Measurements from ENCODE around the gene ZNF829. TPM values are rescaled to one million over a fixed set of nuclear protein-coding genes. Genes with fewer than 3 reads are reported as not detected.

Gene ZNF829
- total RNA-seq, 2 experiments from 2014 or later: 3.8 to 4.4 TPM

Other genes starting within 250 kb of the ZNF829 start
- gene ZNF461, start 249.5 kb downstream of the ZNF829 start, total RNA-seq: 10 to 100 TPM; 13.3 to 15.9 TPM
- gene ZNF567, start 228.7 kb downstream of the ZNF829 start, total RNA-seq: 1 to 10 TPM; 7.3 to 7.6 TPM
- gene ZNF850, start 143.5 kb downstream of the ZNF829 start, total RNA-seq: 1 to 10 TPM in 1 of 2 experiments, under 1 TPM in 1; 0.77 to 2.1 TPM
- 1 to 10 TPM; 2.9 to 3.5 TPM for gene ZNF790, start 77.9 kb downstream of the ZNF829 start, total RNA-seq
- gene ZNF345, start 65.4 kb downstream of the ZNF829 start, total RNA-seq: 1 to 10 TPM; 5.9 to 7.1 TPM
- 1 to 10 TPM; 3.0 to 4.2 TPM for gene ZNF568, start within 50 bp of the ZNF829 start, total RNA-seq
- 1 to 10 TPM; 3.7 to 4.5 TPM for gene ZNF420, start 162.1 kb upstream of the ZNF829 start, total RNA-seq

Data from CD4-positive, alpha-beta T cell (primary cell).